ENCODE measurements around the gene LTBP1. TPM values are rescaled to one million over a fixed set of nuclear protein-coding genes. Genes with fewer than 3 reads are reported as not detected.

LTBP1 gene
- total and polyA plus RNA-seq, 2 experiments from 2014 or later: 15.7 to 49.8 TPM

DNA sequence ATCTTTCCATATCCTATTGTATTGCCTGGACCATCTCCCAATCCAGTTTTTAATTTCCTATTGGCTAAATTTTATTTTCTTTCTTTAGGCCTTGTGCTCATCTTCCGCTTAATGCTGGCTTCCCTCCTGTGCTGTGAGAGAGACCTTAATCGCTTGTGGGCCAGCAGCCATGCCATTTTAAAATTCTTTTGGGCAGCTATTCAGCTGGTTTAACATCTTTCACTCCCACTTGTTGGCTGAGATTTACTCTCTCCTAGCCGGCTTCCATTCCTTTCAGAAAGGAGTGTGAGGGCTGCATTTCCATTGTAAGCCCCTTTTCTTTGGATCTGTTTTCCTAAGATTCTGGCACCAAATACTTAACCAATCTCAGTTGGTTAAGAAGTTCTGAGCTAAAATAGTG lies 388.8 kb downstream of the LTBP1 start (continued):
- TF ChIP-seq, protein P1, sequence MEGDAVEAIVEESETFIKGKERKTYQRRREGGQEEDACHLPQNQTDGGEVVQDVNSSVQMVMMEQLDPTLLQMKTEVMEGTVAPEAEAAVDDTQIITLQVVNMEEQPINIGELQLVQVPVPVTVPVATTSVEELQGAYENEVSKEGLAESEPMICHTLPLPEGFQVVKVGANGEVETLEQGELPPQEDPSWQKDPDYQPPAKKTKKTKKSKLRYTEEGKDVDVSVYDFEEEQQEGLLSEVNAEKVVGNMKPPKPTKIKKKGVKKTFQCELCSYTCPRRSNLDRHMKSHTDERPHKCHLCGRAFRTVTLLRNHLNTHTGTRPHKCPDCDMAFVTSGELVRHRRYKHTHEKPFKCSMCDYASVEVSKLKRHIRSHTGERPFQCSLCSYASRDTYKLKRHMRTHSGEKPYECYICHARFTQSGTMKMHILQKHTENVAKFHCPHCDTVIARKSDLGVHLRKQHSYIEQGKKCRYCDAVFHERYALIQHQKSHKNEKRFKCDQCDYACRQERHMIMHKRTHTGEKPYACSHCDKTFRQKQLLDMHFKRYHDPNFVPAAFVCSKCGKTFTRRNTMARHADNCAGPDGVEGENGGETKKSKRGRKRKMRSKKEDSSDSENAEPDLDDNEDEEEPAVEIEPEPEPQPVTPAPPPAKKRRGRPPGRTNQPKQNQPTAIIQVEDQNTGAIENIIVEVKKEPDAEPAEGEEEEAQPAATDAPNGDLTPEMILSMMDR (conservative IDR thresholded peaks at IDR 0.05; ENCODE audit: low read depth in 2 of 2): no peak
- no peak for TF ChIP-seq STAT1 (IDR thresholded peaks at IDR 0.05; ENCODE audit: unreplicated experiment)

DNA sequence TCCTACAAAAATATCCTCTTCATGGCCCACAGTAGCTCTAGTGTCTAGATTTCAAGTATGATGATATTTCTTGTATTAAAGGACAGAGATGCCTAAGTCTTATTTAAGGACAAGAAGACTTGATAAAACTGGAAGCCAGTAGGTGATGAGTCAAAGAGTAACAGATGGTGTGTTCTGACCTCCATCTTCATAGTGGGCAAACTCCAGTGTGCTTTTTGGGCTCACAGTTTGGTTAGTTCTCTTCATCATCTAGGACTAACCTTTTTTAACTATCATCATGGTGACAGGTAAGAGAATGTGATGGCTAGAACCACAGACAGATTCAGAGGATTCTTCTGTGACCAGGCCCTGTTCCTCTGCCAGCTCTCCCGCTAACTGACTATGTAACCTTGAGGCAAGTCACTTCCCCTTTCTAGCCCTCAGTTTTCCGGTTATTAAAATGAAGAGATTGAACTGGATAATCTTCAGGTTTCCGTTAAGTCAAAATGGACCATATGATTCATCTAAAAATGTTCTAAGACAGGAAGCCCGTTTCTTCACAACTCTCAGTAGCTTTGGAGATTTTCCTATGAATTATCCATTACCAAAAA lies 389.4 kb downstream of the LTBP1 start:
- no peak for ATAC-seq
- H4K20me1 ChIP-seq (replicated peaks; ENCODE audit: insufficient read depth): no peaks in the 10 kb centered on the region
- H3K36me3 ChIP-seq (ENCODE audit: insufficient read depth): no peaks in the 10 kb centered on the region
- no peaks in the 10 kb centered on the region for H3K27me3 ChIP-seq (ENCODE audit: insufficient read depth)
- H2AFZ ChIP-seq: no peak overlapping the region
- H3K27ac ChIP-seq (ENCODE audit: low read depth): no peak overlapping the region
- no peak for DNase-seq (ENCODE audit: low spot score)
- no peaks in the 10 kb centered on the region for H3K4me1 ChIP-seq (ENCODE audit: insufficient read depth)
- peaks cover 2% of the 10 kb centered on the region for H3K27me3 Mint-ChIP-seq (ENCODE audit: insufficient read depth, low read depth, poor library complexity)
- no peak overlapping the region for H3K4me3 Mint-ChIP-seq
- H3K36me3 Mint-ChIP-seq (ENCODE audit: low read depth): no peaks in the 10 kb centered on the region
- peaks cover 18% of the 10 kb centered on the region; the same call in 1 of the 2 replicates for H3K9me2 ChIP-seq (ENCODE audit: insufficient read depth)
- no peaks in the 10 kb centered on the region for H3K4me1 Mint-ChIP-seq
- no peak overlapping the region for H3K4me3 ChIP-seq
- no peak overlapping the region for H3K4me2 ChIP-seq
- no peaks in the 10 kb centered on the region for H3K9me3 Mint-ChIP-seq
- no peaks in the 10 kb centered on the region for H3F3A ChIP-seq (replicated peaks; ENCODE audit: low read depth)
- H3K79me2 ChIP-seq (replicated peaks; ENCODE audit: insufficient read depth): no peaks in the 10 kb centered on the region
- no peak overlapping the region for H3K27ac Mint-ChIP-seq
- TF ChIP-seq ZNF331 (CRISPR knock-in tag; IDR thresholded peaks at IDR 0.05; ENCODE audit: low read depth) (no peak), JUNB (IDR thresholded peaks at IDR 0.05; ENCODE audit: unreplicated experiment) (no peak), CREB1 (CRISPR knock-in tag; IDR thresholded peaks at IDR 0.05; ENCODE audit: low read depth) (no peak), EZH2phosphoT487 (IDR thresholded peaks at IDR 0.05; ENCODE audit: unreplicated experiment) (no peak), POLR2AphosphoS5 (IDR thresholded peaks at IDR 0.05; ENCODE audit: low read depth) (no peak), NANOG (IDR thresholded peaks at IDR 0.05; ENCODE audit: borderline replicate concordance) (no peak), ZNF114 (CRISPR knock-in tag; IDR thresholded peaks at IDR 0.05) (no peak), STAT1 (IDR thresholded peaks at IDR 0.05; ENCODE audit: unreplicated experiment) (no peak)
- TF ChIP-seq, protein P2, sequence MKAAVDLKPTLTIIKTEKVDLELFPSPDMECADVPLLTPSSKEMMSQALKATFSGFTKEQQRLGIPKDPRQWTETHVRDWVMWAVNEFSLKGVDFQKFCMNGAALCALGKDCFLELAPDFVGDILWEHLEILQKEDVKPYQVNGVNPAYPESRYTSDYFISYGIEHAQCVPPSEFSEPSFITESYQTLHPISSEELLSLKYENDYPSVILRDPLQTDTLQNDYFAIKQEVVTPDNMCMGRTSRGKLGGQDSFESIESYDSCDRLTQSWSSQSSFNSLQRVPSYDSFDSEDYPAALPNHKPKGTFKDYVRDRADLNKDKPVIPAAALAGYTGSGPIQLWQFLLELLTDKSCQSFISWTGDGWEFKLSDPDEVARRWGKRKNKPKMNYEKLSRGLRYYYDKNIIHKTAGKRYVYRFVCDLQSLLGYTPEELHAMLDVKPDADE (IDR thresholded peaks at IDR 0.05): no peak
- TF ChIP-seq, protein P3, sequence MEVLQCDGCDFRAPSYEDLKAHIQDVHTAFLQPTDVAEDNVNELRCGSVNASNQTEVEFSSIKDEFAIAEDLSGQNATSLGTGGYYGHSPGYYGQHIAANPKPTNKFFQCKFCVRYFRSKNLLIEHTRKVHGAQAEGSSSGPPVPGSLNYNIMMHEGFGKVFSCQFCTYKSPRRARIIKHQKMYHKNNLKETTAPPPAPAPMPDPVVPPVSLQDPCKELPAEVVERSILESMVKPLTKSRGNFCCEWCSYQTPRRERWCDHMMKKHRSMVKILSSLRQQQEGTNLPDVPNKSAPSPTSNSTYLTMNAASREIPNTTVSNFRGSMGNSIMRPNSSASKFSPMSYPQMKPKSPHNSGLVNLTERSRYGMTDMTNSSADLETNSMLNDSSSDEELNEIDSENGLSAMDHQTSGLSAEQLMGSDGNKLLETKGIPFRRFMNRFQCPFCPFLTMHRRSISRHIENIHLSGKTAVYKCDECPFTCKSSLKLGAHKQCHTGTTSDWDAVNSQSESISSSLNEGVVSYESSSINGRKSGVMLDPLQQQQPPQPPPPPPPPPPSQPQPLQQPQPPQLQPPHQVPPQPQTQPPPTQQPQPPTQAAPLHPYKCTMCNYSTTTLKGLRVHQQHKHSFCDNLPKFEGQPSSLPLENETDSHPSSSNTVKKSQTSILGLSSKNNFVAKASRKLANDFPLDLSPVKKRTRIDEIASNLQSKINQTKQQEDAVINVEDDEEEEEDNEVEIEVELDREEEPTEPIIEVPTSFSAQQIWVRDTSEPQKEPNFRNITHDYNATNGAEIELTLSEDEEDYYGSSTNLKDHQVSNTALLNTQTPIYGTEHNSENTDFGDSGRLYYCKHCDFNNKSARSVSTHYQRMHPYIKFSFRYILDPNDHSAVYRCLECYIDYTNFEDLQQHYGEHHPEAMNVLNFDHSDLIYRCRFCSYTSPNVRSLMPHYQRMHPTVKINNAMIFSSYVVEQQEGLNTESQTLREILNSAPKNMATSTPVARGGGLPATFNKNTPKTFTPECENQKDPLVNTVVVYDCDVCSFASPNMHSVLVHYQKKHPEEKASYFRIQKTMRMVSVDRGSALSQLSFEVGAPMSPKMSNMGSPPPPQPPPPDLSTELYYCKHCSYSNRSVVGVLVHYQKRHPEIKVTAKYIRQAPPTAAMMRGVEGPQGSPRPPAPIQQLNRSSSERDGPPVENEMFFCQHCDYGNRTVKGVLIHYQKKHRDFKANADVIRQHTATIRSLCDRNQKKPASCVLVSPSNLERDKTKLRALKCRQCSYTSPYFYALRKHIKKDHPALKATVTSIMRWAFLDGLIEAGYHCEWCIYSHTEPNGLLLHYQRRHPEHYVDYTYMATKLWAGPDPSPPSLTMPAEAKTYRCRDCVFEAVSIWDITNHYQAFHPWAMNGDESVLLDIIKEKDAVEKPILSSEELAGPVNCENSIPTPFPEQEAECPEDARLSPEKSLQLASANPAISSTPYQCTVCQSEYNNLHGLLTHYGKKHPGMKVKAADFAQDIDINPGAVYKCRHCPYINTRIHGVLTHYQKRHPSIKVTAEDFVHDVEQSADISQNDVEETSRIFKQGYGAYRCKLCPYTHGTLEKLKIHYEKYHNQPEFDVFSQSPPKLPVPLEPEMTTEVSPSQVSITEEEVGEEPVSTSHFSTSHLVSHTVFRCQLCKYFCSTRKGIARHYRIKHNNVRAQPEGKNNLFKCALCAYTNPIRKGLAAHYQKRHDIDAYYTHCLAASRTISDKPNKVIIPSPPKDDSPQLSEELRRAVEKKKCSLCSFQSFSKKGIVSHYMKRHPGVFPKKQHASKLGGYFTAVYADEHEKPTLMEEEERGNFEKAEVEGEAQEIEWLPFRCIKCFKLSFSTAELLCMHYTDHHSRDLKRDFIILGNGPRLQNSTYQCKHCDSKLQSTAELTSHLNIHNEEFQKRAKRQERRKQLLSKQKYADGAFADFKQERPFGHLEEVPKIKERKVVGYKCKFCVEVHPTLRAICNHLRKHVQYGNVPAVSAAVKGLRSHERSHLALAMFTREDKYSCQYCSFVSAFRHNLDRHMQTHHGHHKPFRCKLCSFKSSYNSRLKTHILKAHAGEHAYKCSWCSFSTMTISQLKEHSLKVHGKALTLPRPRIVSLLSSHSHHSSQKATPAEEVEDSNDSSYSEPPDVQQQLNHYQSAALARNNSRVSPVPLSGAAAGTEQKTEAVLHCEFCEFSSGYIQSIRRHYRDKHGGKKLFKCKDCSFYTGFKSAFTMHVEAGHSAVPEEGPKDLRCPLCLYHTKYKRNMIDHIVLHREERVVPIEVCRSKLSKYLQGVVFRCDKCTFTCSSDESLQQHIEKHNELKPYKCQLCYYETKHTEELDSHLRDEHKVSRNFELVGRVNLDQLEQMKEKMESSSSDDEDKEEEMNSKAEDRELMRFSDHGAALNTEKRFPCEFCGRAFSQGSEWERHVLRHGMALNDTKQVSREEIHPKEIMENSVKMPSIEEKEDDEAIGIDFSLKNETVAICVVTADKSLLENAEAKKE (CRISPR knock-in tag; IDR thresholded peaks at IDR 0.05): no peak
- TF ChIP-seq, protein P1 (conservative IDR thresholded peaks at IDR 0.05; ENCODE audit: low read depth in 2 of 2): no peak

Measured in GM23338 (cell line).